ENCODE results near the gene RAB27A. TPM values are rescaled to one million over a fixed set of nuclear protein-coding genes. Genes with fewer than 3 reads are reported as not detected.

RAB27A gene
- total and polyA plus RNA-seq, 9 of the 15 experiments (the other 6 are each of a cell fraction or from before 2014, with no cell fraction given): 31.5 to 171 (median 80.4) TPM

DNA sequence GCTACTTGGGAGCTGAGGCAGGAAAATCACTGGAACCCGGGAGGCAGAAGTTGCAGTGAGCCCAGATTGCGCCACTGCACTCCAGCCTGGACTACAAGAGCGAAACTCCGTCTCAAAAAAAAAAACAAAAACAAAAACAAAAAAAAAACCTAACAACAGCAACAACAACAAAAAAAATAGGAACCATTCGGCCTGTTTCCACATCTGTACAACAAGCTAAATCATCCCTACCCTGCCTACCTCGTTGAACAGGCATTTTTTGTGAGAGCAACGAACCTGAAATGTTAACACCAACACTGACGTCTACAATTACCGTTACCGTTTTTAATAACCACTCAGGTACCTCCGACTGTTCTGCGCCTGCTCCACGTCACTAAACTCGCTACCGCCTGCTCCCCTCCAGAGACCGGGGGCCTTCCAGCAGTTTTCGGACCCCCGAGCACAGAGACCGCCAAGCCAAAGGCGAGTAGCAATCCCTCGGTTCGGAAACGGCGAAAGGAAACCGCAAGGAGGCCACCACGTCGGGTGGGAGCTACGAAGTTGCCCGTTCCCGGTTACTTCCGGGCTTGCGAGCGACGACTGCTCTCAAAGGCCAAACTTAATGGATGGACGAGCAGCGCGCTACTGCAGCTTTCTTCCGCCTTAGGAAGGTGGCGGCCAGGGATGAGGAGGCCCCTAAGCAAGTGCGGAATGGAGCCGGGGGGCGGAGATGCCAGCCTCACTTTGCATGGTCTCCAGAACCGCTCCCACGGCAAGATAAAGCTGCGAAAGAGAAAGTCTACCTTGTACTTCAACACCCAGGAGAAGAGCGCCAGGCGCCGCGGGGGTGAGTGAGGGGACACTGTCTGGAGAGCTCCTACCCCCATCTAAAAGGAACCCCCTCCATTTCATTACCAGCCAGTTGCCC lies 29.2 kb upstream of the RAB27A start, which contains the start of the genes PIGB and PIGBOS1 (continued):
- TF ChIP-seq, protein P1, sequence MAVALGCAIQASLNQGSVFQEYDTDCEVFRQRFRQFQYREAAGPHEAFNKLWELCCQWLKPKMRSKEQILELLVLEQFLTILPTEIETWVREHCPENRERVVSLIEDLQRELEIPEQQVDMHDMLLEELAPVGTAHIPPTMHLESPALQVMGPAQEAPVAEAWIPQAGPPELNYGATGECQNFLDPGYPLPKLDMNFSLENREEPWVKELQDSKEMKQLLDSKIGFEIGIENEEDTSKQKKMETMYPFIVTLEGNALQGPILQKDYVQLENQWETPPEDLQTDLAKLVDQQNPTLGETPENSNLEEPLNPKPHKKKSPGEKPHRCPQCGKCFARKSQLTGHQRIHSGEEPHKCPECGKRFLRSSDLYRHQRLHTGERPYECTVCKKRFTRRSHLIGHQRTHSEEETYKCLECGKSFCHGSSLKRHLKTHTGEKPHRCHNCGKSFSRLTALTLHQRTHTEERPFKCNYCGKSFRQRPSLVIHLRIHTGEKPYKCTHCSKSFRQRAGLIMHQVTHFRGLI (CRISPR knock-in tag; IDR thresholded peaks at IDR 0.05): no peak
- TF ChIP-seq HNRNPK (IDR thresholded peaks at IDR 0.05; ENCODE audit: low read depth, low read length, poor library complexity, severe bottlenecking) (no peak), ZNF707 (CRISPR knock-in tag; conservative IDR thresholded peaks at IDR 0.05) (no peak), SMARCB1 (IDR thresholded peaks at IDR 0.05; ENCODE audit: insufficient read length, low read depth) (no peak), ZNF444 (CRISPR knock-in tag; IDR thresholded peaks at IDR 0.05) (no peak), TAF9B (IDR thresholded peaks at IDR 0.05; ENCODE audit: partially characterized antibody) (peak; percentile 87), SMARCC2 (IDR thresholded peaks at IDR 0.05; ENCODE audit: low read depth) (0 out of 2 replicates have a peak, but pooled peaks have one; percentile 17), TAF7 (tag; IDR thresholded peaks at IDR 0.05) (peak; percentile 85), NR2F6 (CRISPR knock-in tag; IDR thresholded peaks at IDR 0.05) (no peak), XRCC3 (IDR thresholded peaks at IDR 0.05) (no peak), CXXC5 (CRISPR knock-in tag; IDR thresholded peaks at IDR 0.05) (peak; percentile 85), KLF1 (tag; IDR thresholded peaks at IDR 0.05) (peak; percentile 46; the same call in 1 of the 2 replicates), E2F3 (CRISPR knock-in tag; IDR thresholded peaks at IDR 0.05) (no peak), HNRNPUL1 (IDR thresholded peaks at IDR 0.05; ENCODE audit: low read length) (no peak), ZNF431 (CRISPR knock-in tag; IDR thresholded peaks at IDR 0.05) (no peak), PHB2 (IDR thresholded peaks at IDR 0.05; ENCODE audit: low read depth) (peak; percentile 30; the same call in 1 of the 2 replicates), CTBP1 (IDR thresholded peaks at IDR 0.05; ENCODE audit: borderline replicate concordance) (peak; percentile 81), ASH1L (IDR thresholded peaks at IDR 0.05; ENCODE audit: borderline replicate concordance, low read depth, partially characterized antibody) (peak; percentile 40)
- TF ChIP-seq, protein P2, sequence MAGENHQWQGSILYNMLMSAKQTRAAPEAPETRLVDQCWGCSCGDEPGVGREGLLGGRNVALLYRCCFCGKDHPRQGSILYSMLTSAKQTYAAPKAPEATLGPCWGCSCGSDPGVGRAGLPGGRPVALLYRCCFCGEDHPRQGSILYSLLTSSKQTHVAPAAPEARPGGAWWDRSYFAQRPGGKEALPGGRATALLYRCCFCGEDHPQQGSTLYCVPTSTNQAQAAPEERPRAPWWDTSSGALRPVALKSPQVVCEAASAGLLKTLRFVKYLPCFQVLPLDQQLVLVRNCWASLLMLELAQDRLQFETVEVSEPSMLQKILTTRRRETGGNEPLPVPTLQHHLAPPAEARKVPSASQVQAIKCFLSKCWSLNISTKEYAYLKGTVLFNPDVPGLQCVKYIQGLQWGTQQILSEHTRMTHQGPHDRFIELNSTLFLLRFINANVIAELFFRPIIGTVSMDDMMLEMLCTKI (IDR thresholded peaks at IDR 0.05; ENCODE audit: partially characterized antibody): no peak
- TF ChIP-seq, protein P3, sequence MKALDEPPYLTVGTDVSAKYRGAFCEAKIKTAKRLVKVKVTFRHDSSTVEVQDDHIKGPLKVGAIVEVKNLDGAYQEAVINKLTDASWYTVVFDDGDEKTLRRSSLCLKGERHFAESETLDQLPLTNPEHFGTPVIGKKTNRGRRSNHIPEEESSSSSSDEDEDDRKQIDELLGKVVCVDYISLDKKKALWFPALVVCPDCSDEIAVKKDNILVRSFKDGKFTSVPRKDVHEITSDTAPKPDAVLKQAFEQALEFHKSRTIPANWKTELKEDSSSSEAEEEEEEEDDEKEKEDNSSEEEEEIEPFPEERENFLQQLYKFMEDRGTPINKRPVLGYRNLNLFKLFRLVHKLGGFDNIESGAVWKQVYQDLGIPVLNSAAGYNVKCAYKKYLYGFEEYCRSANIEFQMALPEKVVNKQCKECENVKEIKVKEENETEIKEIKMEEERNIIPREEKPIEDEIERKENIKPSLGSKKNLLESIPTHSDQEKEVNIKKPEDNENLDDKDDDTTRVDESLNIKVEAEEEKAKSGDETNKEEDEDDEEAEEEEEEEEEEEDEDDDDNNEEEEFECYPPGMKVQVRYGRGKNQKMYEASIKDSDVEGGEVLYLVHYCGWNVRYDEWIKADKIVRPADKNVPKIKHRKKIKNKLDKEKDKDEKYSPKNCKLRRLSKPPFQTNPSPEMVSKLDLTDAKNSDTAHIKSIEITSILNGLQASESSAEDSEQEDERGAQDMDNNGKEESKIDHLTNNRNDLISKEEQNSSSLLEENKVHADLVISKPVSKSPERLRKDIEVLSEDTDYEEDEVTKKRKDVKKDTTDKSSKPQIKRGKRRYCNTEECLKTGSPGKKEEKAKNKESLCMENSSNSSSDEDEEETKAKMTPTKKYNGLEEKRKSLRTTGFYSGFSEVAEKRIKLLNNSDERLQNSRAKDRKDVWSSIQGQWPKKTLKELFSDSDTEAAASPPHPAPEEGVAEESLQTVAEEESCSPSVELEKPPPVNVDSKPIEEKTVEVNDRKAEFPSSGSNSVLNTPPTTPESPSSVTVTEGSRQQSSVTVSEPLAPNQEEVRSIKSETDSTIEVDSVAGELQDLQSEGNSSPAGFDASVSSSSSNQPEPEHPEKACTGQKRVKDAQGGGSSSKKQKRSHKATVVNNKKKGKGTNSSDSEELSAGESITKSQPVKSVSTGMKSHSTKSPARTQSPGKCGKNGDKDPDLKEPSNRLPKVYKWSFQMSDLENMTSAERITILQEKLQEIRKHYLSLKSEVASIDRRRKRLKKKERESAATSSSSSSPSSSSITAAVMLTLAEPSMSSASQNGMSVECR (CRISPR knock-in tag; IDR thresholded peaks at IDR 0.05): peak; percentile 72
